ENCODE results near the gene PEX19. TPM values are rescaled to one million over a fixed set of nuclear protein-coding genes. Genes with fewer than 3 reads are reported as not detected.
"Not testable (repeated sequence)": the region's sequence is repeated elsewhere in the genome, so short reads cannot be mapped to it uniquely, and the experiment has no call there.

The PEX19 gene
- total and polyA plus RNA-seq, 3 experiments from 2014 or later: 47.7 to 57.5 (median 56.1) TPM

GRCh38 chr1:160293020-160293968, 8.4 kb upstream of the PEX19 start:
- peaks cover 4 to 96% (median 42%) of the 10 kb centered on the region in 3 donors for H3K36me3 Mint-ChIP-seq
- Histone ChIP-seq H3K27ac (ENCODE audit: low read depth, low read length) (no peak overlapping the region), H3K9me3 (ENCODE audit: low read length) (no peaks in the 10 kb centered on the region), H3K4me1 (ENCODE audit: insufficient read depth, low read length) (peaks cover 5% of the 10 kb centered on the region), H3K27me3 (ENCODE audit: insufficient read depth, low read length, poor library complexity, severe bottlenecking) (no peaks in the 10 kb centered on the region), H3K4me3 (ENCODE audit: low read length) (no peak overlapping the region), H3K36me3 (ENCODE audit: insufficient read depth, low read length) (peaks cover 83% of the 10 kb centered on the region)
- H3K4me1 Mint-ChIP-seq: peaks cover 0 to 6% (median 3%) of the 10 kb centered on the region in 3 donors
- H3K27ac Mint-ChIP-seq: peak overlapping the region in 3 of 8 donors; percentile 2 to 19 (median 8)
- DNase-seq: no peak
- no peaks in the 10 kb centered on the region for H3K27me3 Mint-ChIP-seq
- ChIA-PET CTCF (interaction anchor here (1.0 to 7.7 kb wide), 11 partner anchors 9 to 207 kb away, joined by 3 to 80 read pairs (median 16); partner anchors contain the start of gene CASQ1), POLR2A (no interaction called here)
- no peak overlapping the region for H3K4me3 Mint-ChIP-seq
- H3K9me3 Mint-ChIP-seq: no peaks in the 10 kb centered on the region

GRCh38 chr1:160291248-160292220, 6.6 kb upstream of the PEX19 start:
- peak overlapping the region in 1 of 7 donors; percentile 32 for H3K4me3 Mint-ChIP-seq
- Histone ChIP-seq H3K27me3 (ENCODE audit: insufficient read depth, low read length, poor library complexity, severe bottlenecking) (no peaks in the 10 kb centered on the region), H3K9me3 (ENCODE audit: low read length) (no peaks in the 10 kb centered on the region), H3K4me1 (ENCODE audit: insufficient read depth, low read length) (peaks cover 5% of the 10 kb centered on the region), H3K4me3 (ENCODE audit: low read length) (no peak overlapping the region), H3K27ac (ENCODE audit: low read depth, low read length) (no peak overlapping the region), H3K36me3 (ENCODE audit: insufficient read depth, low read length) (peaks cover 66% of the 10 kb centered on the region)
- H3K4me1 Mint-ChIP-seq: peaks cover 0 to 6% (median 3%) of the 10 kb centered on the region in 3 donors
- CTCF ChIA-PET: interaction anchor here (0.6 to 7.7 kb wide), 51 partner anchors 7 to 383 kb away, joined by 3 to 80 read pairs (median 5); partner anchors contain the start of genes CASQ1, DCAF8, IGSF8 and KCNJ9
- peak; percentile 41 to 79 (median 66) for DNase-seq
- POLR2A ChIA-PET: interaction anchor here (1.2 to 1.6 kb wide), 2 partner anchors 191 to 193 kb away, joined by 3 to 5 read pairs; no protein-coding TSS in a partner anchor
- H3K27me3 Mint-ChIP-seq: no peaks in the 10 kb centered on the region
- no peaks in the 10 kb centered on the region for H3K9me3 Mint-ChIP-seq
- H3K27ac Mint-ChIP-seq: peak overlapping the region; percentile 36 to 86 (median 64)
- peaks cover 4 to 81% (median 30%) of the 10 kb centered on the region in 3 donors for H3K36me3 Mint-ChIP-seq

GRCh38 chr1:160287769-160288168, 2.8 kb upstream of the PEX19 start:
- peaks cover 4 to 56% (median 14%) of the 10 kb centered on the region in 3 donors for H3K36me3 Mint-ChIP-seq
- CTCF ChIA-PET: interaction anchor here (0.9 to 7.7 kb wide), 3 partner anchors 10 to 185 kb away, joined by 3 to 80 read pairs (median 71); partner anchors contain the start of gene CASQ1
- H3K36me3 ChIP-seq (ENCODE audit: insufficient read depth, low read length): peaks cover 36% of the 10 kb centered on the region
- DNase-seq; H3K9me3 Mint-ChIP-seq; POLR2A ChIA-PET; H3K4me3 Mint-ChIP-seq; H3K9me3 ChIP-seq (ENCODE audit: low read length); H3K27me3 Mint-ChIP-seq; H3K27me3 ChIP-seq (ENCODE audit: insufficient read depth, low read length, poor library complexity, severe bottlenecking); H3K4me3 ChIP-seq (ENCODE audit: low read length); H3K27ac ChIP-seq (ENCODE audit: low read depth, low read length): not testable (repeated sequence)
- H3K27ac Mint-ChIP-seq: peak overlapping the region in 2 of 8 donors; percentile 8 to 30
- peaks cover 31% of the 10 kb centered on the region for H3K4me1 ChIP-seq (ENCODE audit: insufficient read depth, low read length)
- H3K4me1 Mint-ChIP-seq: peaks cover 20 to 35% (median 31%) of the 10 kb centered on the region in 3 donors

GRCh38 chr1:160285506-160285905, 573 bp upstream of the PEX19 start:
- Mint-ChIP-seq H3K27me3 (peaks cover 0 to 2% of the 10 kb centered on the region in 2 donors), H3K4me3 (peak overlapping the region; percentile 63 to 99 (median 99)), H3K4me1 (peaks cover 23 to 38% (median 33%) of the 10 kb centered on the region in 3 donors), H3K36me3 (peaks cover 0 to 56% (median 13%) of the 10 kb centered on the region in 3 donors), H3K27ac (peak overlapping the region in 5 of 8 donors; percentile 36 to 86 (median 76)), H3K9me3 (no peaks in the 10 kb centered on the region)
- H3K27me3 ChIP-seq (ENCODE audit: insufficient read depth, low read length, poor library complexity, severe bottlenecking): no peaks in the 10 kb centered on the region
- H3K4me3 ChIP-seq (ENCODE audit: low read length): peak overlapping the region; percentile 95
- peaks cover 34% of the 10 kb centered on the region for H3K36me3 ChIP-seq (ENCODE audit: insufficient read depth, low read length)
- no peak overlapping the region for H3K27ac ChIP-seq (ENCODE audit: low read depth, low read length)
- DNase-seq: no peak
- CTCF ChIA-PET: interaction anchor here (0.9 to 2.4 kb wide), 7 partner anchors 11 to 92 kb away, joined by 4 to 8 read pairs (median 5); partner anchors contain the start of gene DCAF8
- POLR2A ChIA-PET: interaction anchor here (0.8 to 1.9 kb wide), 5 partner anchors 23 to 187 kb away, joined by 4 to 35 read pairs (median 7); partner anchors contain the start of genes DCAF8 and IGSF8
- H3K4me1 ChIP-seq (ENCODE audit: insufficient read depth, low read length): peaks cover 26% of the 10 kb centered on the region
- H3K9me3 ChIP-seq (ENCODE audit: low read length): no peaks in the 10 kb centered on the region

- POLR2A ChIA-PET: interaction anchor here (0.6 to 1.9 kb wide), 7 partner anchors 20 to 185 kb away, joined by 3 to 35 read pairs (median 6); partner anchors contain the start of genes DCAF8 and IGSF8
- CTCF ChIA-PET: interaction anchor here (0.9 to 2.4 kb wide), 8 partner anchors 8 to 91 kb away, joined by 3 to 8 read pairs (median 4); partner anchors contain the start of gene DCAF8
- H3K27ac Mint-ChIP-seq: peak overlapping the region; percentile 86 to 98 (median 96)
- H3K4me1 Mint-ChIP-seq: peaks cover 23 to 38% (median 33%) of the 10 kb centered on the region in 3 donors
- Histone ChIP-seq H3K27me3 (ENCODE audit: insufficient read depth, low read length, poor library complexity, severe bottlenecking) (no peaks in the 10 kb centered on the region), H3K4me3 (ENCODE audit: low read length) (peak overlapping the region; percentile 95), H3K4me1 (ENCODE audit: insufficient read depth, low read length) (peaks cover 26% of the 10 kb centered on the region), H3K9me3 (ENCODE audit: low read length) (no peaks in the 10 kb centered on the region), H3K27ac (ENCODE audit: low read depth, low read length) (peak overlapping the region; percentile 76), H3K36me3 (ENCODE audit: insufficient read depth, low read length) (peaks cover 33% of the 10 kb centered on the region)
- peaks cover 3 to 56% (median 9%) of the 10 kb centered on the region in 3 donors for H3K36me3 Mint-ChIP-seq
- H3K4me3 Mint-ChIP-seq: peak overlapping the region; percentile 93 to 100 (median 99)
- H3K9me3 Mint-ChIP-seq: no peaks in the 10 kb centered on the region
- peak in 1 of 5 donors; percentile 49 for DNase-seq
- peaks cover 0 to 2% of the 10 kb centered on the region in 2 donors for H3K27me3 Mint-ChIP-seq
These were observed 632 bp downstream of the PEX19 start for GRCh38 chr1:160284220-160284781.

GRCh38 chr1:160282807-160283206, 2.1 kb downstream of the PEX19 start:
- DNase-seq: no peak
- H3K4me3 ChIP-seq (ENCODE audit: low read length): no peak overlapping the region
- peaks cover 23 to 38% (median 33%) of the 10 kb centered on the region in 3 donors for H3K4me1 Mint-ChIP-seq
- H3K4me3 Mint-ChIP-seq: peak overlapping the region in 1 of 7 donors; percentile 29
- no peaks in the 10 kb centered on the region for H3K9me3 ChIP-seq (ENCODE audit: low read length)
- peaks cover 26% of the 10 kb centered on the region for H3K4me1 ChIP-seq (ENCODE audit: insufficient read depth, low read length)
- no peaks in the 10 kb centered on the region for H3K9me3 Mint-ChIP-seq
- H3K27me3 ChIP-seq (ENCODE audit: insufficient read depth, low read length, poor library complexity, severe bottlenecking): no peaks in the 10 kb centered on the region
- ChIA-PET CTCF (no interaction called here), POLR2A (no interaction called here)
- no peak overlapping the region for H3K27ac ChIP-seq (ENCODE audit: low read depth, low read length)
- H3K36me3 Mint-ChIP-seq: peaks cover 3 to 60% (median 8%) of the 10 kb centered on the region in 3 donors
- peaks cover 0 to 2% of the 10 kb centered on the region in 2 donors for H3K27me3 Mint-ChIP-seq
- H3K27ac Mint-ChIP-seq: peak overlapping the region in 2 of 8 donors; percentile 12 to 30
- peaks cover 45% of the 10 kb centered on the region for H3K36me3 ChIP-seq (ENCODE audit: insufficient read depth, low read length)

- no peak overlapping the region for H3K4me3 ChIP-seq (ENCODE audit: low read length)
- ChIA-PET POLR2A (no interaction called here), CTCF (interaction anchor here (0.6 to 5.0 kb wide), 4 partner anchors 10 to 85 kb away, joined by 3 to 25 read pairs (median 3); no protein-coding TSS in a partner anchor)
- Mint-ChIP-seq H3K4me1 (peaks cover 2 to 11% (median 5%) of the 10 kb centered on the region in 3 donors), H3K4me3 (no peak overlapping the region), H3K27ac (peak overlapping the region in 1 of 8 donors; percentile 15), H3K36me3 (peaks cover 3 to 71% (median 15%) of the 10 kb centered on the region in 3 donors), H3K9me3 (no peaks in the 10 kb centered on the region), H3K27me3 (no peaks in the 10 kb centered on the region)
- no peak for DNase-seq
- H3K9me3 ChIP-seq (ENCODE audit: low read length): no peaks in the 10 kb centered on the region
- H3K27ac ChIP-seq (ENCODE audit: low read depth, low read length): no peak overlapping the region
- no peaks in the 10 kb centered on the region for H3K27me3 ChIP-seq (ENCODE audit: insufficient read depth, low read length, poor library complexity, severe bottlenecking)
- peaks cover 2% of the 10 kb centered on the region for H3K4me1 ChIP-seq (ENCODE audit: insufficient read depth, low read length)
- H3K36me3 ChIP-seq (ENCODE audit: insufficient read depth, low read length): peaks cover 50% of the 10 kb centered on the region
These were observed 6.9 kb downstream of the PEX19 start for GRCh38 chr1:160277987-160278386.

Measured in CD8-positive, alpha-beta memory T cell (primary cell).